Right lobe of liver (tissue), 4 donors: ENCODE results near the gene RNF5.

Experiments used
- CTCF ChIP-seq, 4 donors: fragments of 200-600 bp in 3 of 4; fragments of 450-650 bp in 1 of 4; IDR thresholded peaks; one replicate each; pipeline versions ENCODE4 v1.5.1 to v1.8.0; 2016 to 2022; ENCODE audit warnings: antibody characterized with exemption in 4 of 4, mild to moderate bottlenecking in 2 of 4
- POLR2A ChIP-seq: fragments of 450-650 bp; IDR thresholded peaks from one replicate; pipeline ENCODE4 v1.6.1; 2017; ENCODE audit warnings: antibody characterized with exemption, mild to moderate bottlenecking
- donor health status: DM: no; HTN: no; CAD: no.
- donor health status: DM: no; HTN: no; CAD: no.
- donor health status: DM: no; HTN: yes; CAD: no.

DNA sequence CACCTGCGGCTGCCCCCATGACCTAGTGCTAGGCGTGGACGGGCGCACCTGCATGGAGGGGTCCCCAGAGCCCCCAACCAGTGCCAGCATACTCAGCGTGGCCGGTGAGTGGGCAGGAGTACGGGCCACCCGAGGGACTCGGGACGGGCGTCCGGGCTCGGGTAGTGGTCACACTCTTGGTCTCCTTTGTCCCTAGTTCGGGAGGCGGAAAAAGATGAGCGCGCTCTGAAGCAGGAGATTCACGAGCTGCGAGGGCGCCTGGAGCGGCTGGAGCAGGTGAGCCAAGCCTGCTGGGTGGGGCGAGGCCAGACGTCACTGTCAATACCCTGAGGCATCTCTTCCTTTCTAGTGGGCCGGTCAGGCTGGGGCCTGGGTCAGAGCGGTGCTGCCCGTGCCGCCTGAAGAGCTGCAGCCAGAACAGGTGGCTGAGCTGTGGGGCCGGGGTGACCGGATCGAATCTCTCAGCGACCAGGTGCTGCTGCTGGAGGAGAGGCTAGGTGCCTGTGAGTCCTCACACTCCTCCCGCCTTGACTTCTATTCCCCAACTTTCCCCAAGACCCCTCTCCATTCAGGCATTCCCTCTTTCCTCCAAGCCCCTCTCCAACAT, 10.9 kb upstream of the RNF5 start:
- no peak for TF ChIP-seq CTCF (IDR thresholded peaks at IDR 0.05)
- TF ChIP-seq POLR2A: no peak
